SU-DHL-6 (cell line): ENCODE measurements around the gene RPL3.

ENCODE experiments used
- CTCF ChIP-seq: fragments of 200-600 bp; sonication (generic); IDR thresholded peaks from one replicate; pipeline ENCODE4 v1.5.1; 2017; ENCODE audit warnings: antibody characterized with exemption, mild to moderate bottlenecking, low read length, moderate library complexity; ENCODE audit not compliant: insufficient read depth, poor library complexity, severe bottlenecking
- EZH2phosphoT487 ChIP-seq: fragments of 200-600 bp; sonication (generic), shearing (Covaris generic); conservative IDR thresholded peaks from 2 replicates; pipeline ENCODE4 v1.6.1; 2018; ENCODE audit warnings: mild to moderate bottlenecking, antibody characterized with exemption, low read length, moderate library complexity, mixed read lengths

DNA sequence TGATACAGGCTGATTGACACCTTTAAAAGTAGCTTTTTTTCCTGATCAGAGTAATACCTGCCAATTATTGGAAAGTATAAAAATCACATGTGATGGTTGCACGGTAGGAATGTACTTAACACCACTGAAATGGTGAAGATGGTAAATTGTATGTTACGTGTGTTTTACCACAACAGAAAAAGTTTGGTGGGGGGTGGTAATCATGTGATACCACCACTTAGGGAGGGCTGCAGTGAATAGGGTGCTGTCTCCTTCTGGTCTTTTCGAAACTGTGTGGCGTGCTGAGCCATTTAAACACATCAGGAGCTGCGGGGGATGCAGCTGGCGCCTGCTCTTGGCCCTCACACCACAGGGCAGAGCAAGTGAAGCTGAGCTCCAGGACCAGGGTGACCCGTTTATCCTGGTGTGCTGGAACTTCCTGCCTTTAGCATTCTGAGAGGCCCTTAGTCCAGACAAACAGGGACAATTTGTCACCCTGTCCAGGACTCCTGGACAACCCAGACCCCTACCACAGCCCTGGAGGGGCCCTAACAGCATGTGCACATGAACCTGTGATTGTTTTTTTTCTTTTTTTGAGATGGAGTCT lies 33.0 kb upstream of the RPL3 start:
- no peak for TF ChIP-seq CTCF
- TF ChIP-seq EZH2phosphoT487, result no peak
